Effector memory CD4-positive, alpha-beta T cell (primary cell): ENCODE data around the gene TMEM161B.
A peak's percentile ranks its signal among the peaks of the same experiment; 100 is the strongest.

Source experiments
- DNase-seq, 3 donors: peaks; one replicate each; pipeline ENCODE4 v3.0.0-alpha.2; 2020
- H3K27ac ChIP-seq: 2 replicates; pipeline ENCODE4 v1.7.0; 2013; ENCODE audit warnings: mild to moderate bottlenecking, low read length, moderate library complexity; ENCODE audit not compliant: insufficient read depth, poor library complexity, severe bottlenecking
- H3K27me3 ChIP-seq: replicated peaks from 2 replicates; pipeline ENCODE4 v1.7.0; 2013; ENCODE audit warnings: mild to moderate bottlenecking, low read length; ENCODE audit not compliant: insufficient read depth, control insufficient read depth, poor library complexity, severe bottlenecking
- H3K36me3 ChIP-seq: 2 replicates; pipeline ENCODE4 v1.7.0; 2013; ENCODE audit warnings: mild to moderate bottlenecking, low read length, moderate library complexity; ENCODE audit not compliant: control insufficient read depth, insufficient read depth
- H3K4me1 ChIP-seq: 2 replicates; pipeline ENCODE4 v1.7.0; 2013; ENCODE audit warnings: low read length, mild to moderate bottlenecking; ENCODE audit not compliant: control insufficient read depth, insufficient read depth, poor library complexity, severe bottlenecking
- H3K4me3 ChIP-seq: 2 replicates; pipeline ENCODE4 v1.7.0; 2013; ENCODE audit warnings: low read length, low read depth, mild to moderate bottlenecking; ENCODE audit not compliant: insufficient read depth, poor library complexity, severe bottlenecking
- H3K9me3 ChIP-seq: 2 replicates; pipeline ENCODE4 v1.7.0; 2013; ENCODE audit warnings: mild to moderate bottlenecking, low read length, moderate library complexity; ENCODE audit not compliant: control insufficient read depth

TMEM161B gene

GRCh38 chr5:88236866-88237642 lies 31.6 kb downstream of the TMEM161B start:
- Histone ChIP-seq H3K4me3 (no peak overlapping the region), H3K27me3 (no peaks in the 10 kb centered on the region), H3K9me3 (no peaks in the 10 kb centered on the region), H3K27ac (no peak overlapping the region), H3K36me3 (no peaks in the 10 kb centered on the region), H3K4me1 (no peaks in the 10 kb centered on the region)
- no peak for DNase-seq

- Histone ChIP-seq H3K4me3 (no peak overlapping the region), H3K9me3 (no peaks in the 10 kb centered on the region), H3K27ac (no peak overlapping the region), H3K4me1 (no peaks in the 10 kb centered on the region), H3K36me3 (no peaks in the 10 kb centered on the region), H3K27me3 (no peaks in the 10 kb centered on the region)
- no peak for DNase-seq
Measured at GRCh38 chr5:88235828-88236227, 32.8 kb downstream of the TMEM161B start.

- no peaks in the 10 kb centered on the region for H3K27me3 ChIP-seq
- DNase-seq, result no peak
Measured at GRCh38 chr5:88235346-88235745, 33.3 kb downstream of the TMEM161B start.

GRCh38 chr5:88230546-88231066 lies 38.0 kb downstream of the TMEM161B start:
- Histone ChIP-seq H3K36me3 (no peaks in the 10 kb centered on the region), H3K27ac (no peak overlapping the region), H3K9me3 (no peaks in the 10 kb centered on the region), H3K4me3 (no peak overlapping the region), H3K27me3 (no peaks in the 10 kb centered on the region), H3K4me1 (no peaks in the 10 kb centered on the region)
- no peak for DNase-seq

More at GRCh38 chr5:88235346-88235745, 33.3 kb downstream of the TMEM161B start:
- H3K9me3 ChIP-seq, result no peaks in the 10 kb centered on the region
- no peak overlapping the region for H3K27ac ChIP-seq
- H3K4me1 ChIP-seq, result no peaks in the 10 kb centered on the region
- H3K36me3 ChIP-seq, result no peaks in the 10 kb centered on the region
- H3K4me3 ChIP-seq, result no peak overlapping the region

GRCh38 chr5:88226881-88227450 lies 41.7 kb downstream of the TMEM161B start:
- no peaks in the 10 kb centered on the region for H3K4me1 ChIP-seq
- H3K27me3 ChIP-seq, result no peaks in the 10 kb centered on the region
- no peaks in the 10 kb centered on the region for H3K36me3 ChIP-seq
- no peak overlapping the region for H3K27ac ChIP-seq
- H3K9me3 ChIP-seq, result no peaks in the 10 kb centered on the region
- no peak for DNase-seq
- no peak overlapping the region for H3K4me3 ChIP-seq

- Histone ChIP-seq H3K4me1 (no peaks in the 10 kb centered on the region), H3K9me3 (no peaks in the 10 kb centered on the region), H3K36me3 (peaks cover 23% of the 10 kb centered on the region), H3K4me3 (no peak overlapping the region), H3K27me3 (no peaks in the 10 kb centered on the region), H3K27ac (no peak overlapping the region)
- no peak for DNase-seq
Measured at GRCh38 chr5:88214655-88215054, 54.0 kb downstream of the TMEM161B start.

GRCh38 chr5:88207575-88207974 lies 61.1 kb downstream of the TMEM161B start:
- Histone ChIP-seq H3K4me1 (no peaks in the 10 kb centered on the region), H3K4me3 (no peak overlapping the region), H3K9me3 (no peaks in the 10 kb centered on the region), H3K36me3 (peaks cover 9% of the 10 kb centered on the region), H3K27me3 (no peaks in the 10 kb centered on the region), H3K27ac (no peak overlapping the region)
- no peak for DNase-seq

- no peak overlapping the region for H3K4me3 ChIP-seq
- DNase-seq, result peak; percentile 8 to 28 (median 28)
- no peaks in the 10 kb centered on the region for H3K9me3 ChIP-seq
- H3K27ac ChIP-seq, result no peak overlapping the region
- H3K27me3 ChIP-seq, result no peaks in the 10 kb centered on the region
- H3K4me1 ChIP-seq, result no peaks in the 10 kb centered on the region
- H3K36me3 ChIP-seq, result peaks cover 15% of the 10 kb centered on the region
Measured at GRCh38 chr5:88203981-88204750, 64.5 kb downstream of the TMEM161B start.

- H3K9me3 ChIP-seq, result no peaks in the 10 kb centered on the region
- H3K36me3 ChIP-seq, result peaks cover 18% of the 10 kb centered on the region
- H3K4me3 ChIP-seq, result no peak overlapping the region
- no peaks in the 10 kb centered on the region for H3K4me1 ChIP-seq
- H3K27me3 ChIP-seq, result no peaks in the 10 kb centered on the region
- no peak for DNase-seq
- no peak overlapping the region for H3K27ac ChIP-seq
Measured at GRCh38 chr5:88195636-88196035, 73.0 kb downstream of the TMEM161B start.

GRCh38 chr5:88193896-88194295 lies 74.7 kb downstream of the TMEM161B start:
- no peak for DNase-seq

More at GRCh38 chr5:88193896-88194295, 74.7 kb downstream of the TMEM161B start:
- H3K36me3 ChIP-seq, result peaks cover 12% of the 10 kb centered on the region
- H3K4me1 ChIP-seq, result no peaks in the 10 kb centered on the region
- H3K27me3 ChIP-seq, result no peaks in the 10 kb centered on the region
- no peak overlapping the region for H3K27ac ChIP-seq
- H3K4me3 ChIP-seq, result no peak overlapping the region
- H3K9me3 ChIP-seq, result peaks cover 4% of the 10 kb centered on the region
